ENCODE data around the gene MYO5A. TPM values are rescaled to one million over a fixed set of nuclear protein-coding genes. Genes with fewer than 3 reads are reported as not detected.

MYO5A gene
- polyA plus RNA-seq, 2 of the 4 experiments (the other 2 are of a cell fraction): 15.1 to 46.7 TPM

DNA sequence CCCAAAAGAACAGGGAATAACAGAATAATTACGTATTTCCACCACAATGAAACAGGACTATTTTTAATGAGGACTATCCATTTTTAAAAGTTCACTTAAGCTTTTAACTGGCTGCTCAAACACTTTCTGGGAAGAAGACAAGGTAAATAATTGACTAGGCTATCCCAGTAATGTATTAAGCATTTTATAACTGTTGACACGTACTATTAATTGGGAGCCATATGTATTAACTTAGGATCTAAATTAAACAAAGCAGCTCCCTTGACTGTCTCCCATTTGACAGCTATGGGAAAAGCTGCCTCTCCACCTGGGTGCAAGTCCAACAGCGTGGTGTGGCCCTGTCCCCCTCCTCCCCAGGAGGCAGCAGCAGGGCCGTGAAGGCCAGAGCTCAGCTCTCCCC lies 269.2 kb downstream of the MYO5A start:
- ChIA-PET POLR2A (no interaction called here), CTCF (interaction anchor here (0.8 to 11.1 kb wide), 8 partner anchors 8 to 473 kb away, joined by 3 to 180 read pairs (median 6); no protein-coding TSS in a partner anchor)
- Histone ChIP-seq H3K4me2 (no peak overlapping the region), H3K4me1 (peaks cover 34% of the 10 kb centered on the region), H3K4me3 (no peak overlapping the region), H3K9me3 (no peaks in the 10 kb centered on the region), H3K27ac (no peak overlapping the region)
- ATAC-seq: no peak
- no peak for TF ChIP-seq RCOR1 (IDR thresholded peaks at IDR 0.05; ENCODE audit: low read depth, low read length)
- 88% methylated on average over 4 of the region's 4 CpGs for WGBS (ENCODE audit: missing lambda C conversion rate)
- no peak for FAIRE-seq
- DNase-seq (ENCODE audit: low read depth in 1 of 2, low spot score in 1 of 2): no peak

GRCh38 chr15:52258461-52258860 lies 270.2 kb downstream of the MYO5A start:
- H3K4me3 ChIP-seq: no peak overlapping the region
- CTCF ChIA-PET: interaction anchor here (1.2 to 11.1 kb wide), 9 partner anchors 9 to 474 kb away, joined by 3 to 180 read pairs (median 21); no protein-coding TSS in a partner anchor
- POLR2A ChIA-PET: interaction anchor here (0.7 kb wide), 1 partner anchor 475 kb away, joined by 4 read pairs; no protein-coding TSS in a partner anchor

GRCh38 chr15:52257734-52258062 lies 271.0 kb downstream of the MYO5A start:
- FAIRE-seq (no peak), ATAC-seq (no peak; a peak in 1 of 6 replicates), DNase-seq (ENCODE audit: low read depth in 1 of 2, low spot score in 1 of 2) (no peak)
- H3K4me2 ChIP-seq: no peak overlapping the region
- POLR2A ChIA-PET: interaction anchor here (0.7 to 1.5 kb wide), 2 partner anchors 31 to 475 kb away, joined by 3 to 4 read pairs; no protein-coding TSS in a partner anchor
- peaks cover 51% of the 10 kb centered on the region for H3K4me1 ChIP-seq
- CTCF ChIA-PET: interaction anchor here (1.0 to 11.1 kb wide), 25 partner anchors 10 to 508 kb away, joined by 3 to 180 read pairs (median 9); partner anchors contain the start of gene MYO5C
- TF ChIP-seq RFX5 (IDR thresholded peaks at IDR 0.05) (no peak), RNF2 (IDR thresholded peaks at IDR 0.05; ENCODE audit: borderline replicate concordance, low read depth) (no peak), POLR2AphosphoS2 (conservative IDR thresholded peaks at IDR 0.05; ENCODE audit: low read length) (no peak), EP300 (IDR thresholded peaks at IDR 0.05) (no peak)
- TF ChIP-seq, protein P1, sequence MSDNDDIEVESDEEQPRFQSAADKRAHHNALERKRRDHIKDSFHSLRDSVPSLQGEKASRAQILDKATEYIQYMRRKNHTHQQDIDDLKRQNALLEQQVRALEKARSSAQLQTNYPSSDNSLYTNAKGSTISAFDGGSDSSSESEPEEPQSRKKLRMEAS (IDR thresholded peaks at IDR 0.05): no peak
- TF ChIP-seq, protein P2, sequence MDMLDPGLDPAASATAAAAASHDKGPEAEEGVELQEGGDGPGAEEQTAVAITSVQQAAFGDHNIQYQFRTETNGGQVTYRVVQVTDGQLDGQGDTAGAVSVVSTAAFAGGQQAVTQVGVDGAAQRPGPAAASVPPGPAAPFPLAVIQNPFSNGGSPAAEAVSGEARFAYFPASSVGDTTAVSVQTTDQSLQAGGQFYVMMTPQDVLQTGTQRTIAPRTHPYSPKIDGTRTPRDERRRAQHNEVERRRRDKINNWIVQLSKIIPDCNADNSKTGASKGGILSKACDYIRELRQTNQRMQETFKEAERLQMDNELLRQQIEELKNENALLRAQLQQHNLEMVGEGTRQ (IDR thresholded peaks at IDR 0.05): no peak
- TF ChIP-seq, protein P3, sequence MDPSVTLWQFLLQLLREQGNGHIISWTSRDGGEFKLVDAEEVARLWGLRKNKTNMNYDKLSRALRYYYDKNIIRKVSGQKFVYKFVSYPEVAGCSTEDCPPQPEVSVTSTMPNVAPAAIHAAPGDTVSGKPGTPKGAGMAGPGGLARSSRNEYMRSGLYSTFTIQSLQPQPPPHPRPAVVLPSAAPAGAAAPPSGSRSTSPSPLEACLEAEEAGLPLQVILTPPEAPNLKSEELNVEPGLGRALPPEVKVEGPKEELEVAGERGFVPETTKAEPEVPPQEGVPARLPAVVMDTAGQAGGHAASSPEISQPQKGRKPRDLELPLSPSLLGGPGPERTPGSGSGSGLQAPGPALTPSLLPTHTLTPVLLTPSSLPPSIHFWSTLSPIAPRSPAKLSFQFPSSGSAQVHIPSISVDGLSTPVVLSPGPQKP (IDR thresholded peaks at IDR 0.05; ENCODE audit: low read depth, low read length): no peak
- 70% methylated on average over 5 of the region's 5 CpGs for WGBS (ENCODE audit: missing lambda C conversion rate)
- H3K4me3 ChIP-seq: no peak overlapping the region
- H3K9me3 ChIP-seq: no peaks in the 10 kb centered on the region
- 0 out of 6 replicates have a peak overlapping the region, but pooled peaks of 1 of the 2 experiments have one; percentile 4 for H3K27ac ChIP-seq

More at GRCh38 chr15:52258461-52258860, 270.2 kb downstream of the MYO5A start:
- Histone ChIP-seq H3K27ac (no peak overlapping the region), H3K4me1 (peaks cover 44% of the 10 kb centered on the region), H3K4me2 (no peak overlapping the region), H3K9me3 (no peaks in the 10 kb centered on the region)
- 94% methylated on average over 5 of the region's 5 CpGs for WGBS (ENCODE audit: missing lambda C conversion rate)
- no peak for FAIRE-seq
- TF ChIP-seq SREBF2 (IDR thresholded peaks at IDR 0.05) (no peak), KDM5A (IDR thresholded peaks at IDR 0.05) (no peak), CEBPB (IDR thresholded peaks at IDR 0.05) (no peak), POLR2AphosphoS2 (conservative IDR thresholded peaks at IDR 0.05; ENCODE audit: low read length) (no peak), BHLHE40 (IDR thresholded peaks at IDR 0.05; ENCODE audit: low read depth, low read length) (no peak), GATA3 (IDR thresholded peaks at IDR 0.05; ENCODE audit: borderline replicate concordance) (no peak), EHMT2 (IDR thresholded peaks at IDR 0.05; ENCODE audit: low read depth) (no peak), JUNB (IDR thresholded peaks at IDR 0.05) (no peak), MAZ (IDR thresholded peaks at IDR 0.05; ENCODE audit: borderline replicate concordance, low read depth, low read length) (no peak), RCOR1 (IDR thresholded peaks at IDR 0.05; ENCODE audit: low read depth, low read length) (no peak), SMC3 (IDR thresholded peaks at IDR 0.05) (no peak)
- TF ChIP-seq, protein P4, sequence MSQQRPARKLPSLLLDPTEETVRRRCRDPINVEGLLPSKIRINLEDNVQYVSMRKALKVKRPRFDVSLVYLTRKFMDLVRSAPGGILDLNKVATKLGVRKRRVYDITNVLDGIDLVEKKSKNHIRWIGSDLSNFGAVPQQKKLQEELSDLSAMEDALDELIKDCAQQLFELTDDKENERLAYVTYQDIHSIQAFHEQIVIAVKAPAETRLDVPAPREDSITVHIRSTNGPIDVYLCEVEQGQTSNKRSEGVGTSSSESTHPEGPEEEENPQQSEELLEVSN (IDR thresholded peaks at IDR 0.05; ENCODE audit: borderline replicate concordance, low read depth): no peak
- TF ChIP-seq, protein P3 (IDR thresholded peaks at IDR 0.05; ENCODE audit: low read depth, low read length): no peak
- no peak for ATAC-seq
- DNase-seq (ENCODE audit: low read depth in 1 of 2, low spot score in 1 of 2): no peak

Small RNA genes lying within 50 kb of the gene (small RNA-seq; reads per million reads assigned to genes)
- gene MIR1266: 0.95 to 18.1 (median 10.3) reads per million in 6 experiments

Other genes with a start within 250 kb of the MYO5A start
- 26.9 and 27.6 TPM in 2 replicates for gene MYO5C, start 233.1 kb downstream of the MYO5A start, polyA plus RNA-seq (2011; rRNA removed)
- gene MYO5C, start 233.1 kb downstream of the MYO5A start, polyA plus RNA-seq (2017; fragmentation: RNase III; extraction: RNeasy Plus Mini Kit Qiagen cat#74134 plus additional on column Dnase treatment): 6.2 to 7.1 TPM (median 6.7 TPM) in 3 replicates
- 142 and 192 TPM in 2 replicates for gene ARPP19, start 40.1 kb upstream of the MYO5A start, polyA plus RNA-seq (2011; rRNA removed)
- 97.0 to 102 TPM (median 102 TPM) in 3 replicates for gene ARPP19, start 40.1 kb upstream of the MYO5A start, polyA plus RNA-seq (2017; fragmentation: RNase III; extraction: RNeasy Plus Mini Kit Qiagen cat#74134 plus additional on column Dnase treatment)
- gene ATOSA, start 150.5 kb upstream of the MYO5A start, polyA plus RNA-seq (2011; rRNA removed): 22.6 and 25.9 TPM in 2 replicates
- gene ATOSA, start 150.5 kb upstream of the MYO5A start, polyA plus RNA-seq (2017; fragmentation: RNase III; extraction: RNeasy Plus Mini Kit Qiagen cat#74134 plus additional on column Dnase treatment): 7.8 to 10.0 TPM (median 9.2 TPM) in 3 replicates